Neuronal stem cell (in vitro differentiated cells): Measurements from ENCODE around the gene CTTNBP2.

Experiments used
- DNase-seq: peaks from one replicate; pipeline ENCODE4 v3.0.0-alpha.2; 2013; ENCODE audit warnings: low spot score
- H2AFZ ChIP-seq: one replicate; pipeline ENCODE4 v1.6.1; 2013; ENCODE audit warnings: mild to moderate bottlenecking, low read length, inconsistent platforms
- H2AK5ac ChIP-seq: 2 replicates; pipeline ENCODE4 v1.6.1; 2013; ENCODE audit warnings: low read depth, mild to moderate bottlenecking, inconsistent platforms, low read length, moderate library complexity, mixed read lengths
- H2BK120ac ChIP-seq: 2 replicates; pipeline ENCODE4 v1.6.1; 2013; ENCODE audit warnings: low read depth, mild to moderate bottlenecking, inconsistent platforms, low read length, moderate library complexity, mixed read lengths
- H2BK12ac ChIP-seq: one replicate; pipeline ENCODE4 v1.6.1; 2013; ENCODE audit warnings: low read length, inconsistent platforms
- H2BK15ac ChIP-seq: 2 replicates; pipeline ENCODE4 v1.6.1; 2013; ENCODE audit warnings: mild to moderate bottlenecking, low read length, inconsistent platforms, mixed read lengths
- H2BK5ac ChIP-seq: one replicate; pipeline ENCODE4 v1.6.1; 2013; ENCODE audit warnings: inconsistent platforms, mild to moderate bottlenecking, low read length, moderate library complexity
- H3K14ac ChIP-seq: one replicate; pipeline ENCODE4 v1.6.1; 2013; ENCODE audit warnings: low read length, inconsistent platforms
- H3K18ac ChIP-seq: 2 replicates; pipeline ENCODE4 v1.6.1; 2013; ENCODE audit warnings: low read length, inconsistent platforms
- H3K23ac ChIP-seq: 2 replicates; pipeline ENCODE4 v1.6.1; 2013; ENCODE audit warnings: low read depth, mild to moderate bottlenecking, mixed read lengths, low read length, inconsistent platforms; ENCODE audit not compliant: poor library complexity
- H3K27ac ChIP-seq: replicated peaks from 3 replicates; pipeline ENCODE4 v1.5.1; 2013; ENCODE audit warnings: low read length, inconsistent platforms
- H3K27me3 ChIP-seq, 3 experiments: 2 replicates each; pipeline ENCODE4 v1.6.1; 2013; ENCODE audit warnings: low read length in 3 of 3, mild to moderate bottlenecking in 2 of 3, inconsistent platforms in 1 of 3, low read depth in 1 of 3, mixed read lengths in 1 of 3, moderate library complexity in 1 of 3; ENCODE audit not compliant: control insufficient read depth in 3 of 3, insufficient read depth in 3 of 3
- H3K36me3 ChIP-seq, 2 donors: replicated peaks in 1 of 2; 2 replicates each; pipeline ENCODE4 v1.6.1; 2013; ENCODE audit warnings: low read length in 2 of 2; ENCODE audit not compliant: control insufficient read depth in 2 of 2, insufficient read depth in 2 of 2
- H3K4ac ChIP-seq: 2 replicates; pipeline ENCODE4 v1.6.1; 2013; ENCODE audit warnings: inconsistent platforms, mild to moderate bottlenecking, low read length, moderate library complexity
- H3K4me1 ChIP-seq, 2 donors: 1 replicate in 1 of 2; 2 replicates in 1 of 2; pipeline ENCODE4 v1.6.1; 2013; ENCODE audit warnings: low read length in 2 of 2, low read depth in 1 of 2; ENCODE audit not compliant: control insufficient read depth in 2 of 2, insufficient read depth in 1 of 2
- H3K4me2 ChIP-seq: one replicate; pipeline ENCODE4 v1.6.1; 2013; ENCODE audit warnings: mild to moderate bottlenecking, low read length, inconsistent platforms; ENCODE audit not compliant: insufficient read depth, poor library complexity, severe bottlenecking
- H3K4me3 ChIP-seq, 2 donors: 2 replicates each; pipeline ENCODE4 v1.5.1; 2013; ENCODE audit warnings: low read length in 2 of 2, mild to moderate bottlenecking in 2 of 2, inconsistent platforms in 1 of 2, moderate library complexity in 1 of 2
- H3K79me1 ChIP-seq: one replicate; pipeline ENCODE4 v1.6.1; 2013; ENCODE audit warnings: low read depth, mild to moderate bottlenecking, inconsistent platforms, low read length, moderate library complexity
- H3K9ac ChIP-seq: one replicate; pipeline ENCODE4 v1.6.1; 2013; ENCODE audit warnings: mild to moderate bottlenecking, low read depth, low read length, inconsistent platforms; ENCODE audit not compliant: poor library complexity
- H3K9me3 ChIP-seq, 2 donors: replicated peaks in 1 of 2; 2 replicates each; pipeline versions ENCODE3 to v1.6.1; 2013; ENCODE audit warnings: low read length in 2 of 2, mild to moderate bottlenecking in 2 of 2, inconsistent platforms in 1 of 2, low read depth in 1 of 2, mixed read lengths in 1 of 2, moderate library complexity in 1 of 2; ENCODE audit not compliant: control insufficient read depth in 2 of 2, insufficient read depth in 1 of 2
- H4K8ac ChIP-seq: one replicate; pipeline ENCODE4 v1.6.1; 2013; ENCODE audit warnings: low read depth, mild to moderate bottlenecking, inconsistent platforms, low read length, moderate library complexity
- H4K91ac ChIP-seq: one replicate; pipeline ENCODE4 v1.6.1; 2013; ENCODE audit warnings: low read length, low read depth, mild to moderate bottlenecking, inconsistent platforms; ENCODE audit not compliant: poor library complexity
- WGBS, 2 donors: extraction: QIAGEN DNeasy Blood & Tissue Kit; methylation state at CpG; one replicate each; pipeline ENCODE4 v1.1.7; 2013; ENCODE audit warnings: missing lambda C conversion rate in 2 of 2, mixed read lengths in 1 of 2; ENCODE audit not compliant: insufficient read length in 2 of 2, insufficient replicate concordance in 1 of 2; ENCODE audit errors: extremely low coverage in 2 of 2; 5-methylcytosine and 5-hydroxymethylcytosine counted together

Gene CTTNBP2

DNA sequence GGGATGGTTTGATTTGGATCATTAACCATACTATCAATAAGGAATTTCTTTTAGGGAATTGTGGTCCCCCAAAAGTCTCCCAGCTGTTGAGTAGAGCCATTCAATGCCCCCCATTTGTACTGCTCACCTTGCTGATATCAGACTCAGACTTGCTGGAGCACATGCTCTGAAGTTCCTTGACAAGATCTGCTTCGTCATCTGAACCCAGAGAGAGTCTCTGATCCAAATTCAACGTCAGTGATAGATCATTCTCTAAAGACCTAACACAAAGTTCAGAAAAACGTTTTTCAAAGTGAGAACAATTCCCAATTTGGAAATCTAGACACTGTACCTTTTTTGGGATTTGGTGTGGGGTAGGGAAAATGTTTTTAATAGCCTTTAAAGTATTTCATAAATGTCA is 153.9 kb downstream of the CTTNBP2 start:
- no peak overlapping the region for H3K23ac ChIP-seq
- H4K91ac ChIP-seq: no peak overlapping the region
- H2AFZ ChIP-seq: no peak overlapping the region
- no peak overlapping the region for H4K8ac ChIP-seq
- no peak overlapping the region for H2BK5ac ChIP-seq
- H3K36me3 ChIP-seq: peaks cover 0 to 3% of the 10 kb centered on the region in 2 donors
- H3K4me1 ChIP-seq: no peaks in the 10 kb centered on the region
- no peaks in the 10 kb centered on the region for H3K9me3 ChIP-seq
- no peak overlapping the region for H3K14ac ChIP-seq
- H3K4me2 ChIP-seq: no peak overlapping the region
- H2AK5ac ChIP-seq: no peak overlapping the region
- no peak overlapping the region for H3K27ac ChIP-seq
- no peak overlapping the region for H2BK12ac ChIP-seq
- H3K79me1 ChIP-seq: no peaks in the 10 kb centered on the region
- no peak for DNase-seq
- H3K18ac ChIP-seq: no peak overlapping the region
- no CpG with 5 or more reads among the region's 3 CpGs for WGBS, 2 donors
- H2BK15ac ChIP-seq: no peak overlapping the region
- H3K9ac ChIP-seq: no peak overlapping the region
- H2BK120ac ChIP-seq: no peak overlapping the region
- H3K4me3 ChIP-seq: no peak overlapping the region
- no peaks in the 10 kb centered on the region for H3K27me3 ChIP-seq
- no peak overlapping the region for H3K4ac ChIP-seq

GRCh38 chr7:117718116-117718835 is 155.0 kb downstream of the CTTNBP2 start:
- Histone ChIP-seq H2BK15ac (no peak overlapping the region), H4K8ac (no peak overlapping the region), H3K9ac (no peak overlapping the region), H3K27ac (no peak overlapping the region), H3K4me1 (no peaks in the 10 kb centered on the region), H2BK120ac (no peak overlapping the region), H3K79me1 (no peaks in the 10 kb centered on the region), H3K14ac (no peak overlapping the region), H4K91ac (no peak overlapping the region), H2BK12ac (no peak overlapping the region), H3K9me3 (no peaks in the 10 kb centered on the region), H2BK5ac (no peak overlapping the region), H3K23ac (no peak overlapping the region), H2AFZ (peak overlapping the region; percentile 42), H3K18ac (no peak overlapping the region), H3K4ac (no peak overlapping the region), H2AK5ac (no peak overlapping the region), H3K36me3 (peaks cover 0 to 2% of the 10 kb centered on the region in 2 donors), H3K27me3 (no peaks in the 10 kb centered on the region), H3K4me3 (no peak overlapping the region), H3K4me2 (no peak overlapping the region)
- WGBS, 2 donors: no CpG with 5 or more reads among the region's 6 CpGs
- no peak for DNase-seq

DNA sequence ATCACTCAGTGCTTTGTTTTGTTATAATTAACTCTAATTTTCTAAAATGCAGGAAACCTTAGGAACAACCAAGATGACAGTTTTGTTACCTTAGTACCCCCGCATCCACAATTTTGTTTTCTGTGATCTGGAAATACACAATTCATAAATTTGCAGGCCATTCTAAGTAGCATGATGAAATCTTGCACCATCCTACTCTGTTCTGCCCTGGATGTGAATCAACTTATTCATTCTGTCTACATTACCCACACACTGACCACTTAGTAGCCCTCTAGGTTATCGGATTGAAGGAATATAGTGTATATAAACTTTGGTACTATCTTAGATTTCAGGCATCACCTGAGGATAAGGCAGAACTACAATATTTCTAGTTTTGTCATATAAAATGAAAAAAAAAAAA is 155.9 kb downstream of the CTTNBP2 start:
- H3K36me3 ChIP-seq: peaks cover 0 to 2% of the 10 kb centered on the region in 2 donors
- WGBS, 2 donors: no CpG with 5 or more reads among the region's 2 CpGs
- H3K4me2 ChIP-seq: no peak overlapping the region
- no peak overlapping the region for H3K4me3 ChIP-seq
- no peak overlapping the region for H2BK5ac ChIP-seq
- no peak overlapping the region for H2AK5ac ChIP-seq
- no peak overlapping the region for H2BK15ac ChIP-seq
- H3K27ac ChIP-seq: no peak overlapping the region
- no peak overlapping the region for H2AFZ ChIP-seq
- no peak overlapping the region for H4K8ac ChIP-seq
- H2BK12ac ChIP-seq: no peak overlapping the region
- DNase-seq: no peak
- no peaks in the 10 kb centered on the region for H3K4me1 ChIP-seq
- H2BK120ac ChIP-seq: no peak overlapping the region
- no peak overlapping the region for H3K4ac ChIP-seq
- H3K79me1 ChIP-seq: no peaks in the 10 kb centered on the region
- no peak overlapping the region for H3K14ac ChIP-seq
- no peak overlapping the region for H3K23ac ChIP-seq
- no peak overlapping the region for H3K18ac ChIP-seq
- H3K27me3 ChIP-seq: no peaks in the 10 kb centered on the region
- no peak overlapping the region for H4K91ac ChIP-seq
- H3K9me3 ChIP-seq: no peaks in the 10 kb centered on the region
- no peak overlapping the region for H3K9ac ChIP-seq

DNA sequence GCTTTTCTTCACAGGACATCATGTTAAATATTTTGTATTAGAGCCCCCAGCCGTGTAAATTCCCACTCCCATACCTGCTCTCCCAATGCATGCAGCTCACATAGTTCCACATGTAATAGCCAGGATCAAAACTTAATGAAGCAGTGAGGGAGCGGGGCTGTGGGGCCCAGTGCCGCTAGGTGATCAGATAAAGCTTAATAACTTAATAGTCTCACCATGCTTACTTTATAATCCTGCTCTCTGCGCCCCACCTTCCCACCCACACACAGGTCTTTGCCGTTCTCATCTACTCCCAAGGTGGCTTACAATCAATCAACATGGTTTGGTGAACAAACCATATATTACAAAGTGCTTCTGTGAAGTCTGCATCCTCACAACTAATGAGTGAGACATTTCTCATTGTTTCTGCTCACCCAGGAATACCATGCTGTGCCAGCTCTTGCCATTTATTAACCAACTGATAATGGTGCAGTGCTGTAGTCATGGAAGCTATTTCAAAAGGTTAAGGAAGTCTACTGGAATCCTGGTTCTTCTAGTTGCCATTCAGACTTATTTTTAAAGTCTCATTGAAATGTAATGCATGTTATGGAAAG is 156.4 kb downstream of the CTTNBP2 start:
- no peak overlapping the region for H2BK12ac ChIP-seq
- no peak for DNase-seq
- H3K4me1 ChIP-seq: no peaks in the 10 kb centered on the region
- WGBS, 2 donors: no CpG with 5 or more reads among the region's 5 CpGs
- no peak overlapping the region for H4K91ac ChIP-seq
- H3K14ac ChIP-seq: no peak overlapping the region
- H4K8ac ChIP-seq: no peak overlapping the region
- no peaks in the 10 kb centered on the region for H3K27me3 ChIP-seq
- no peak overlapping the region for H2AK5ac ChIP-seq
- H3K4ac ChIP-seq: no peak overlapping the region
- no peaks in the 10 kb centered on the region for H3K9me3 ChIP-seq
- no peak overlapping the region for H2BK5ac ChIP-seq
- no peak overlapping the region for H3K18ac ChIP-seq
- no peak overlapping the region for H2BK120ac ChIP-seq
- H3K23ac ChIP-seq: no peak overlapping the region
- no peak overlapping the region for H3K4me2 ChIP-seq
- no peak overlapping the region for H2BK15ac ChIP-seq
- no peak overlapping the region for H3K9ac ChIP-seq
- H3K36me3 ChIP-seq: peaks cover 0 to 2% of the 10 kb centered on the region in 2 donors
- no peak overlapping the region for H3K4me3 ChIP-seq
- H3K79me1 ChIP-seq: no peaks in the 10 kb centered on the region
- no peak overlapping the region for H3K27ac ChIP-seq
- no peak overlapping the region for H2AFZ ChIP-seq
